HCT116 (cell line): ENCODE data around the gene C16orf74. TPM values are rescaled to one million over a fixed set of nuclear protein-coding genes. Genes with fewer than 3 reads are reported as not detected.

Experiments used
- ATAC-seq: fragments of 200-7000 bp; cut with Tn5 transposase; 2 replicates; pipeline ENCODE4 v1.9.1; 2020; ENCODE audit warnings: mild to moderate bottlenecking, moderate library complexity
- BruUV-seq: library from RNA; stranded (reverse); fragments of 400-500 nt; replicated peaks from 2 replicates; lab custom pipeline; 2021; lab: Mats Ljungman, UMichigan
- CTCF ChIA-PET: fragments of 300-600 bp; sonication (Branson Sonifier 250); formaldehyde crosslinking; loops from one replicate; lab custom pipeline; 2021; ENCODE audit warnings: antibody characterized with exemption; lab: Charles Lee
- POLR2A ChIA-PET: fragments of 300-600, 350-600 bp; sonication (Branson Sonifier 250); formaldehyde crosslinking; loops from one replicate; lab custom pipeline; 2021; ENCODE audit warnings: antibody characterized with exemption; lab: Charles Lee
- RAD21 ChIA-PET, 2 experiments: fragments of 300-600 bp; sonication (Branson Sonifier 250); formaldehyde crosslinking; loops; one replicate each; lab custom pipeline; 2023; ENCODE audit warnings: low total read pairs in 2 of 2; ENCODE audit not compliant: uncharacterized antibody in 2 of 2, unreplicated experiment in 2 of 2, low non-redundant PET in 1 of 2; lab: Charles Lee
- DNase-seq: peaks from one replicate; pipeline ENCODE4 v3.0.0-alpha.2; 2010; ENCODE audit warnings: low read depth, low spot score
- H2AFZ ChIP-seq: fragments of 200-600 bp; shearing (Covaris generic), sonication (generic); 2 replicates; pipeline ENCODE4 v1.6.1; 2017; ENCODE audit warnings: low read depth, mixed run types, mixed read lengths, antibody characterized with exemption, low read length; ENCODE audit not compliant: poor library complexity, severe bottlenecking
- H3K27ac ChIP-seq: 2 replicates; pipeline ENCODE4 v1.5.1; 2012; ENCODE audit warnings: low read depth, low read length
- H3K27me3 ChIP-seq: fragments of 200-600 bp; sonication (generic); 2 replicates; pipeline ENCODE4 v1.6.1; 2016; ENCODE audit warnings: mixed run types, low read length, mixed read lengths; ENCODE audit not compliant: insufficient read depth
- H3K36me3 ChIP-seq, 2 experiments: fragments of 200-500 bp in 1 of 2; fragments of 200-600 bp in 1 of 2; sonication (Bioruptor generic) in 1 of 2; sonication (generic) in 1 of 2; 2 replicates each; pipeline versions ENCODE4 v1.5.1 to v1.6.1; 2014 to 2016; ENCODE audit warnings: low read length in 2 of 2, inconsistent platforms in 1 of 2, mixed read lengths in 1 of 2, mixed run types in 1 of 2; ENCODE audit not compliant: insufficient read depth in 2 of 2, control insufficient read depth in 1 of 2
- H3K4me1 ChIP-seq, 2 experiments: fragments of 200-600 bp in 1 of 2; sonication (generic) in 1 of 2; 2 replicates each; pipeline versions ENCODE4 v1.5.1 to v1.6.1; 2012 to 2017; ENCODE audit warnings: low read length in 2 of 2, inconsistent platforms in 1 of 2, mild to moderate bottlenecking in 1 of 2, mixed read lengths in 1 of 2, mixed run types in 1 of 2, moderate library complexity in 1 of 2; ENCODE audit not compliant: insufficient read depth in 2 of 2, control insufficient read depth in 1 of 2
- H3K4me2 ChIP-seq: fragments of 200-600 bp; sonication (generic); 2 replicates; pipeline ENCODE4 v1.6.1; 2017; ENCODE audit warnings: mixed run types, low read length, mixed read lengths
- H3K4me3 ChIP-seq, 2 experiments: fragments of 200-600 bp in 1 of 2; sonication (generic) in 1 of 2; replicated peaks in 1 of 2; 2 replicates each; pipeline ENCODE4 v1.5.1; 2011 to 2016; ENCODE audit warnings: low read length in 2 of 2, control low read depth in 1 of 2, low read depth in 1 of 2, mild to moderate bottlenecking in 1 of 2, mixed read lengths in 1 of 2, mixed run types in 1 of 2
- H3K79me2 ChIP-seq: fragments of 200-600 bp; sonication (generic); 2 replicates; pipeline ENCODE4 v1.6.1; 2017; ENCODE audit warnings: mild to moderate bottlenecking, mixed run types, low read length, moderate library complexity, mixed read lengths; ENCODE audit not compliant: insufficient read depth
- H3K9ac ChIP-seq: fragments of 200-600 bp; sonication (generic); 2 replicates; pipeline ENCODE4 v1.6.1; 2016; ENCODE audit warnings: low read length, mixed read lengths
- H3K9me2 ChIP-seq: fragments of 200-600 bp; sonication (generic), shearing (Covaris generic); 2 replicates; pipeline ENCODE4 v1.6.1; 2017; ENCODE audit warnings: mixed run types, mild to moderate bottlenecking, moderate library complexity; ENCODE audit not compliant: insufficient read depth
- H3K9me3 ChIP-seq, 2 experiments: fragments of 200-500 bp in 1 of 2; fragments of 200-600 bp in 1 of 2; sonication (Bioruptor generic) in 1 of 2; sonication (generic) in 1 of 2; 2 replicates each; pipeline ENCODE4 v1.6.1; 2014 to 2017; ENCODE audit warnings: low read length in 2 of 2, mixed read lengths in 2 of 2, inconsistent platforms in 1 of 2, low read depth in 1 of 2, mild to moderate bottlenecking in 1 of 2, mixed run types in 1 of 2, moderate library complexity in 1 of 2; ENCODE audit not compliant: control insufficient read depth in 1 of 2, insufficient read depth in 1 of 2
- H4K20me1 ChIP-seq: fragments of 200-600 bp; sonication (generic), shearing (Covaris generic); 2 replicates; pipeline ENCODE4 v1.6.1; 2017; ENCODE audit warnings: mixed run types, mild to moderate bottlenecking, moderate library complexity; ENCODE audit not compliant: insufficient read depth
- CBX3 ChIP-seq: IDR thresholded peaks from 2 replicates; pipeline ENCODE4 v1.6.1; 2012; ENCODE audit warnings: low read depth
- CEBPB ChIP-seq: IDR thresholded peaks from 2 replicates; pipeline ENCODE4 v1.6.1; 2012; ENCODE audit warnings: low read depth
- EGR1 ChIP-seq: IDR thresholded peaks from 2 replicates; pipeline ENCODE4 v1.6.1; 2012; ENCODE audit warnings: low read depth
- ELF1 ChIP-seq: IDR thresholded peaks from 2 replicates; pipeline ENCODE4 v1.6.1; 2012; ENCODE audit warnings: low read depth, borderline replicate concordance
- EZH2 ChIP-seq: fragments of 200-600 bp; sonication (generic); IDR thresholded peaks from 2 replicates; pipeline ENCODE4 v1.6.1; 2017; ENCODE audit warnings: antibody characterized with exemption, mixed run types
- FOSL1 ChIP-seq: IDR thresholded peaks from 2 replicates; pipeline ENCODE4 v1.6.1; 2012; ENCODE audit warnings: low read depth
- JUND ChIP-seq: IDR thresholded peaks from 2 replicates; pipeline ENCODE4 v1.6.1; 2012
- MAX ChIP-seq: IDR thresholded peaks from 2 replicates; pipeline ENCODE4 v1.6.1; 2012
- POLR2A ChIP-seq: IDR thresholded peaks from 2 replicates; pipeline ENCODE4 v1.7.0; 2011; ENCODE audit warnings: borderline replicate concordance; ENCODE audit not compliant: insufficient read depth, insufficient read length; ENCODE audit errors: extremely low read depth
- RAD21 ChIP-seq: IDR thresholded peaks from 2 replicates; pipeline ENCODE4 v1.6.1; 2012; ENCODE audit warnings: low read depth, mild to moderate bottlenecking
- REST ChIP-seq: IDR thresholded peaks from 2 replicates; pipeline ENCODE4 v1.6.1; 2012; ENCODE audit warnings: low read depth
- SIN3A ChIP-seq: IDR thresholded peaks from 2 replicates; pipeline ENCODE4 v1.6.1; 2012; ENCODE audit warnings: low read depth
- SP1 ChIP-seq: IDR thresholded peaks from 2 replicates; pipeline ENCODE4 v1.6.1; 2012; ENCODE audit warnings: low read depth
- YY1 ChIP-seq: IDR thresholded peaks from 2 replicates; pipeline ENCODE4 v1.6.1; 2011; ENCODE audit warnings: low read length, low read depth, moderate library complexity, mild to moderate bottlenecking; ENCODE audit not compliant: insufficient replicate concordance; ENCODE audit errors: extremely low read depth
- ZBTB33 ChIP-seq: IDR thresholded peaks from 2 replicates; pipeline ENCODE4 v1.6.1; 2011; ENCODE audit warnings: mild to moderate bottlenecking, low read length, moderate library complexity; ENCODE audit not compliant: insufficient replicate concordance; ENCODE audit errors: extremely low read depth
- ZNF274 ChIP-seq: fragments of 200-500 bp; sonication (Bioruptor generic); IDR thresholded peaks from 2 replicates; pipeline ENCODE4 v1.6.1; 2014; ENCODE audit warnings: mild to moderate bottlenecking, low read depth, low read length, inconsistent platforms
- intact Hi-C: fragments of 100-400 bp; cut with micrococcal nuclease; formaldehyde crosslinking; loops from 2 replicates; pipeline ENCODE4 v1.10.0; 2022
- total RNA-seq: library from RNA; stranded (reverse); gene quantifications from one replicate; pipeline ENCODE4 v1.2.1, GENCODE V29; 2021; ENCODE audit not compliant: unreplicated experiment

C16orf74 gene
- total RNA-seq, 1 experiment from 2014 or later = 30.0 TPM

- peaks cover 38% of the 10 kb centered on the region for H3K79me2 ChIP-seq
These were observed 1.1 kb downstream of the C16orf74 start for GRCh38 chr16:85749771-85750145.

More at GRCh38 chr16:85749771-85750145, 1.1 kb downstream of the C16orf74 start:
- no peaks in the 10 kb centered on the region for H3K9me3 ChIP-seq
- BruUV-seq = TSS peak; percentile 43
- POLR2A ChIA-PET = no interaction called here
- H3K9me2 ChIP-seq = no peaks in the 10 kb centered on the region
- peak overlapping the region; percentile 79 for H3K4me2 ChIP-seq
- CTCF ChIA-PET = interaction anchor here (1.8 to 3.0 kb wide), 2 partner anchors 10 to 13 kb away, joined by 4 to 13 read pairs; no protein-coding TSS in a partner anchor
- H3K4me1 ChIP-seq = peaks cover 54 to 74% of the 10 kb centered on the region in 2 experiments
- peak overlapping the region; percentile 69 to 72 for H3K4me3 ChIP-seq
- TF ChIP-seq RAD21 (no peak), MAX (no peak), ELF1 (no peak), FOSL1 (no peak), YY1 (no peak), JUND (no peak), POLR2A (no peak), EZH2 (no peak), ZNF274 (no peak), CEBPB (no peak), ZBTB33 (no peak), CBX3 (no peak), EGR1 (no peak), SP1 (no peak), REST (no peak), SIN3A (no peak)
- TF ChIP-seq, all 23 proteins: peak for 0
- Histone ChIP-seq H3K9ac (peak overlapping the region; percentile 95), H3K27me3 (no peaks in the 10 kb centered on the region; the same call in 1 of the 2 replicates), H2AFZ (peak overlapping the region; percentile 32), H3K27ac (peak overlapping the region; percentile 82), H3K36me3 (no peaks in the 10 kb centered on the region), H4K20me1 (no peaks in the 10 kb centered on the region)
- DNase-seq (no peak), ATAC-seq (peak; percentile 20)
- RAD21 ChIA-PET = no interaction called here
- intact Hi-C loops = no loop called here
